HepG2 (cell line): ENCODE data around the gene ADCYAP1R1. TPM values are rescaled to one million over a fixed set of nuclear protein-coding genes. Genes with fewer than 3 reads are reported as not detected.

Experiments
- ATAC-seq: fragments of 200-7000 bp; cut with Tn5 transposase; 3 replicates; pipeline ENCODE4 v1.9.1; 2020; ENCODE audit warnings: mild to moderate bottlenecking, moderate library complexity
- BruUV-seq: library from RNA; stranded (reverse); fragments of 400-500 nt; replicated peaks from 2 replicates; lab custom pipeline; 2021; lab: Mats Ljungman, UMichigan
- CTCF ChIA-PET: fragments of 300-600 bp; formaldehyde crosslinking; extraction: SDS; loops from one replicate; lab custom pipeline; 2021; ENCODE audit warnings: low total read pairs, inconsistent platforms, low intra/inter-chr PET ratio; lab: Yijun Ruan, JAX
- POLR2A ChIA-PET: fragments of 350-600 bp; sonication (Branson Sonifier 250); formaldehyde crosslinking; loops from one replicate; lab custom pipeline; 2020; ENCODE audit warnings: antibody characterized with exemption, inconsistent platforms; lab: Yijun Ruan, JAX
- DNase-seq: peaks from one replicate; pipeline ENCODE4 v3.0.0-alpha.2; 2015; ENCODE audit warnings: low spot score
- FAIRE-seq: peaks from 3 replicates; lab custom pipeline; 2011; peaks lifted over from hg19 to GRCh38; lab: Jason Lieb, UNC
- H2AFZ ChIP-seq: one replicate; pipeline ENCODE4 v1.6.1; 2011; ENCODE audit warnings: low read length, inconsistent platforms
- H3K27ac ChIP-seq: fragments of 300-600 bp; 3 replicates; pipeline ENCODE4 v1.8.0; 2011; ENCODE audit warnings: mixed run types, mild to moderate bottlenecking, mixed read lengths, low read length, inconsistent platforms; ENCODE audit not compliant: insufficient read depth; ENCODE audit errors: extremely low read length
- H3K27me3 ChIP-seq, 2 experiments: fragments of 200-600 bp in 1 of 2; 2 replicates in 1 of 2; 3 replicates in 1 of 2; pipeline versions ENCODE4 v1.6.0 to v1.8.0; 2011; ENCODE audit warnings: low read length in 2 of 2, mild to moderate bottlenecking in 2 of 2, moderate library complexity in 2 of 2, inconsistent platforms in 1 of 2; ENCODE audit not compliant: insufficient read depth in 2 of 2, control insufficient read depth in 1 of 2
- H3K36me3 ChIP-seq, 2 experiments: fragments of 200-600 bp in 1 of 2; replicated peaks in 1 of 2; 2 replicates in 1 of 2; 3 replicates in 1 of 2; pipeline versions ENCODE4 v1.5.1 to v1.8.0; 2011; ENCODE audit warnings: low read length in 2 of 2, inconsistent platforms in 1 of 2; ENCODE audit not compliant: insufficient read depth in 2 of 2, control insufficient read depth in 1 of 2
- H3K4me1 ChIP-seq: 2 replicates; pipeline ENCODE4 v1.5.1; 2012; ENCODE audit warnings: low read length, inconsistent platforms; ENCODE audit not compliant: insufficient read depth
- H3K4me2 ChIP-seq: 2 replicates; pipeline ENCODE4 v1.6.0; 2011; ENCODE audit warnings: low read depth, low read length, inconsistent platforms
- H3K4me3 ChIP-seq, 3 experiments: fragments of 200-600 bp in 1 of 3; sonication (generic), shearing (Covaris generic) in 1 of 3; replicated peaks in 1 of 3; 2 replicates each; pipeline ENCODE4 v1.5.1; 2011 to 2016; ENCODE audit warnings: low read length in 3 of 3, inconsistent platforms in 2 of 3, low read depth in 2 of 3, mild to moderate bottlenecking in 2 of 3, control low read depth in 1 of 3, mixed read lengths in 1 of 3; ENCODE audit not compliant: insufficient read depth in 1 of 3
- H3K79me2 ChIP-seq: one replicate; pipeline ENCODE4 v1.6.1; 2011; ENCODE audit warnings: low read length, inconsistent platforms; ENCODE audit not compliant: insufficient read depth
- H3K9ac ChIP-seq: 2 replicates; pipeline ENCODE4 v1.6.0; 2011; ENCODE audit warnings: mild to moderate bottlenecking, low read depth, low read length, inconsistent platforms; ENCODE audit not compliant: insufficient read depth
- H3K9me3 ChIP-seq: 2 replicates; pipeline ENCODE4 v1.5.1; 2012; ENCODE audit warnings: mild to moderate bottlenecking, low read length
- H4K20me1 ChIP-seq: 2 replicates; pipeline ENCODE4 v1.6.0; 2011; ENCODE audit warnings: inconsistent platforms, mild to moderate bottlenecking, low read length, moderate library complexity; ENCODE audit not compliant: insufficient read depth
- KLF15 ChIP-seq: sonication (generic); formaldehyde crosslinking; IDR thresholded peaks from 2 replicates; pipeline ENCODE4 v1.8.1; 2023; ENCODE audit warnings: borderline replicate concordance, mild to moderate bottlenecking, inconsistent platforms, missing genetic modification reagents, mixed read lengths
- SIX1 ChIP-seq: sonication (generic); formaldehyde crosslinking; IDR thresholded peaks from 2 replicates; pipeline ENCODE4 v1.4.0; 2020; ENCODE audit warnings: missing genetic modification reagents, borderline replicate concordance
- ZNF878 ChIP-seq: sonication (generic); formaldehyde crosslinking; IDR thresholded peaks from 2 replicates; pipeline ENCODE4 v1.8.1; 2023; ENCODE audit warnings: mild to moderate bottlenecking, missing genetic modification reagents, moderate library complexity
- WGBS: methylation state at CpG from one replicate; pipeline ENCODE4 v1.1.6; 2017; ENCODE audit warnings: low lambda C conversion rate; 5-methylcytosine and 5-hydroxymethylcytosine counted together
- in situ Hi-C: cut with HindIII; loops from 2 replicates; pipeline ENCODE4 v1.10.0; 2017; ENCODE audit warnings: low pct_unique_long_range_greater_than_20kb; ENCODE audit not compliant: extremely low pct_ligation_motif_present
- intact Hi-C: fragments of 100-400 bp; cut with micrococcal nuclease; formaldehyde crosslinking; loops from one replicate; pipeline ENCODE4 v1.10.0; 2022; ENCODE audit not compliant: unreplicated experiment
- polyA plus RNA-seq, 8 experiments: library from polyadenylated mRNA; depleted of rRNA in 3 of 8; stranded (reverse) in 7 of 8; unstranded in 1 of 8; fragments of >200 nt; fragmentation: Illumina TruSeq in 4 of 8; extraction: Trizol in 4 of 8; gene quantifications; 2 replicates each; pipeline versions ENCODE4 v1.2.1 to v1.2.3, GENCODE V29; 2011 to 2016; ENCODE audit warnings: low read depth in 4 of 8, missing spikeins in 1 of 8, mixed read lengths in 1 of 8; ENCODE audit not compliant: insufficient read depth in 1 of 8
- total RNA-seq, 5 experiments: library from RNA; depleted of rRNA; stranded (reverse); fragments of >200 nt; fragmentation: Illumina TruSeq; extraction: Trizol; gene quantifications; 2 replicates each; pipeline ENCODE4 v1.2.3, GENCODE V29; 2016; ENCODE audit warnings: low read depth in 1 of 5
- TF ChIP-seq, protein P1 (sequence below): IDR thresholded peaks from 2 replicates; pipeline ENCODE4 v1.6.1; 2012; ENCODE audit warnings: low read depth, low read length, improper control_type of control experiment
- TF ChIP-seq, protein P2 (sequence below): sonication (generic); formaldehyde crosslinking; IDR thresholded peaks from 2 replicates; pipeline ENCODE4 v1.9.0; 2021; ENCODE audit warnings: missing genetic modification reagents, mild to moderate bottlenecking, borderline replicate concordance
- TF ChIP-seq, protein P3 (sequence below): fragments of 450-650 bp; IDR thresholded peaks from 2 replicates; pipeline ENCODE4 v1.6.1; 2017; ENCODE audit warnings: mild to moderate bottlenecking
- TF ChIP-seq, protein P4 (sequence below): sonication (generic); formaldehyde crosslinking; IDR thresholded peaks from 2 replicates; pipeline ENCODE4 v1.4.0; 2020; ENCODE audit warnings: missing genetic modification reagents
- TF ChIP-seq, protein P5 (sequence below): sonication (generic); formaldehyde crosslinking; IDR thresholded peaks from 2 replicates; pipeline ENCODE4 v1.8.0; 2022; ENCODE audit warnings: mild to moderate bottlenecking, missing genetic modification reagents, moderate library complexity

ADCYAP1R1 gene
- total and polyA plus RNA-seq, 2 of the 13 experiments (the other 11 are each of a cell fraction or from before 2014, with no cell fraction given): not detected

DNA sequence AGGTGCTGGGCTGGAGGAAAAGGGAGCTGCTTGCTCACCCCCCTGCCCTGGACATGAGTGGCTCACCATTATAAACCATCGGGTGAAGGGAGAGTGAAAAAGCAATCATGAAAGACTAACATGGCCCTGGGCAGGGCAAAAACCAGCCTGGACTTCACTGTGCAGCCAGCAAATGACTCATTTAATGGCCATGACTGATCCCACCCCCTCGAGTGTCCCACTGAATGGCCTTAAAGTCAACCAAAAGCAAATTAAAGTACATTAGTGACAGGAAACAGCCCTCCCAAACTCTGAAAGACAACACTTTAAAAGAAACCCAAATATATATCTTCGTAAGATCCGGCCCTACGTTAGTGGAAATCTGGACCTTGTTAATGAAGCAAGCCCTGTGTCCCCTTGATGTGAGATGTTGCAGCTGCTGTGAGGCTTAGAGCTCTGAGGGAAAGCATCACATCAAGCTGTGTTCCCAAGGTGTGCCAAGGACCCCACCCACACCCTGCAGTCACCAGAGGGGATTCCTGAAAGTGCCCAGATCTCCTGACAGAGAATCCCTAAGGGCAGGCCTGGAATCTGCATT lies 31.2 kb downstream of the ADCYAP1R1 start:
- Histone ChIP-seq H3K4me1 (no peaks in the 10 kb centered on the region), H3K79me2 (no peaks in the 10 kb centered on the region), H3K4me3 (no peak overlapping the region), H2AFZ (no peak overlapping the region), H3K9me3 (no peaks in the 10 kb centered on the region), H3K27ac (no peak overlapping the region), H3K36me3 (no peaks in the 10 kb centered on the region), H4K20me1 (no peaks in the 10 kb centered on the region), H3K4me2 (no peak overlapping the region), H3K27me3 (peaks cover 3 to 23% of the 10 kb centered on the region in 2 experiments; a peak in 3 of 5 replicates), H3K9ac (no peak overlapping the region)
- TF ChIP-seq, protein P1, sequence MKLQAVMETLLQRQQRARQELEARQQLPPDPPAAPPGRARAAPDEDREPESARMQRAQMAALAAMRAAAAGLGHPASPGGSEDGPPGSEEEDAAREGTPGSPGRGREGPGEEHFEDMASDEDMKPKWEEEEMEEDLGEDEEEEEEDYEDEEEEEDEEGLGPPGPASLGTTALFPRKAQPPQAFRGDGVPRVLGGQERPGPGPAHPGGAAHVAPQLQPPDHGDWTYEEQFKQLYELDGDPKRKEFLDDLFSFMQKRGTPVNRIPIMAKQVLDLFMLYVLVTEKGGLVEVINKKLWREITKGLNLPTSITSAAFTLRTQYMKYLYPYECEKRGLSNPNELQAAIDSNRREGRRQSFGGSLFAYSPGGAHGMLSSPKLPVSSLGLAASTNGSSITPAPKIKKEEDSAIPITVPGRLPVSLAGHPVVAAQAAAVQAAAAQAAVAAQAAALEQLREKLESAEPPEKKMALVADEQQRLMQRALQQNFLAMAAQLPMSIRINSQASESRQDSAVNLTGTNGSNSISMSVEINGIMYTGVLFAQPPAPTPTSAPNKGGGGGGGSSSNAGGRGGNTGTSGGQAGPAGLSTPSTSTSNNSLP: no peak
- TF ChIP-seq KLF15: no peak
- no peak for TF ChIP-seq SIX1 (CRISPR knock-in tag)
- TF ChIP-seq, protein P2, sequence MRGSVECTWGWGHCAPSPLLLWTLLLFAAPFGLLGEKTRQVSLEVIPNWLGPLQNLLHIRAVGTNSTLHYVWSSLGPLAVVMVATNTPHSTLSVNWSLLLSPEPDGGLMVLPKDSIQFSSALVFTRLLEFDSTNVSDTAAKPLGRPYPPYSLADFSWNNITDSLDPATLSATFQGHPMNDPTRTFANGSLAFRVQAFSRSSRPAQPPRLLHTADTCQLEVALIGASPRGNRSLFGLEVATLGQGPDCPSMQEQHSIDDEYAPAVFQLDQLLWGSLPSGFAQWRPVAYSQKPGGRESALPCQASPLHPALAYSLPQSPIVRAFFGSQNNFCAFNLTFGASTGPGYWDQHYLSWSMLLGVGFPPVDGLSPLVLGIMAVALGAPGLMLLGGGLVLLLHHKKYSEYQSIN (CRISPR knock-in tag): no peak
- CTCF ChIA-PET: no interaction called here
- DNase-seq (no peak), ATAC-seq (no peak), FAIRE-seq (no peak)
- intact Hi-C loops (no loop called here), in situ Hi-C loops (no loop called here)
- POLR2A ChIA-PET: no interaction called here
- WGBS: 40% methylated on average over 5 of the region's 5 CpGs
- no TSS peak for BruUV-seq

DNA sequence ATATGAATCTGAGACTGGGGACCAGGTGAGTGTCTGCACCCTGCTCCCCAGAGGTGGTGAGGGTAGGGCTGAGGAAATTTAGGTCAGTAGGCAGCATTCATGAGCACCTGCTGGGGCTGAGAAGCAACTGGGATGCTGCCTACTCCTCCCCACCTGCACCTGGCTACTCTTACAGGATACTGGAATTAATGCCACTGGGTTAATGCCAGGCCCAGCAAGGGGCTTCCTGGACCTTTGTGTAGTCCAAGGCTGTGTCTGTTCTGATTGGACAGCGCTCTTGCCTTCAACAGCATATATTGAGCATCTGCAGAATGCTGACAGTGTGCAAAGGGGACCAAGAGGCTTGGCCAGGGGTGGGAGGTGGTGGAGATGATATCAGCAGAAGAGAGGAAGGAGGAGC lies 32.1 kb downstream of the ADCYAP1R1 start:
- Histone ChIP-seq H2AFZ (no peak overlapping the region), H4K20me1 (no peaks in the 10 kb centered on the region), H3K27me3 (peaks cover 3 to 17% of the 10 kb centered on the region in 2 experiments; a peak in 3 of 5 replicates), H3K27ac (no peak overlapping the region), H3K9me3 (no peaks in the 10 kb centered on the region), H3K79me2 (no peaks in the 10 kb centered on the region), H3K9ac (no peak overlapping the region), H3K4me2 (no peak overlapping the region), H3K4me1 (no peaks in the 10 kb centered on the region), H3K4me3 (no peak overlapping the region), H3K36me3 (no peaks in the 10 kb centered on the region)
- ChIA-PET POLR2A (no interaction called here), CTCF (no interaction called here)
- DNase-seq: no peak
- FAIRE-seq: no peak
- in situ Hi-C loops (no loop called here), intact Hi-C loops (no loop called here)
- no peak for ATAC-seq
- 0% methylated on average over 1 of the region's 1 CpG for WGBS
- no TSS peak for BruUV-seq
- TF ChIP-seq, protein P3, sequence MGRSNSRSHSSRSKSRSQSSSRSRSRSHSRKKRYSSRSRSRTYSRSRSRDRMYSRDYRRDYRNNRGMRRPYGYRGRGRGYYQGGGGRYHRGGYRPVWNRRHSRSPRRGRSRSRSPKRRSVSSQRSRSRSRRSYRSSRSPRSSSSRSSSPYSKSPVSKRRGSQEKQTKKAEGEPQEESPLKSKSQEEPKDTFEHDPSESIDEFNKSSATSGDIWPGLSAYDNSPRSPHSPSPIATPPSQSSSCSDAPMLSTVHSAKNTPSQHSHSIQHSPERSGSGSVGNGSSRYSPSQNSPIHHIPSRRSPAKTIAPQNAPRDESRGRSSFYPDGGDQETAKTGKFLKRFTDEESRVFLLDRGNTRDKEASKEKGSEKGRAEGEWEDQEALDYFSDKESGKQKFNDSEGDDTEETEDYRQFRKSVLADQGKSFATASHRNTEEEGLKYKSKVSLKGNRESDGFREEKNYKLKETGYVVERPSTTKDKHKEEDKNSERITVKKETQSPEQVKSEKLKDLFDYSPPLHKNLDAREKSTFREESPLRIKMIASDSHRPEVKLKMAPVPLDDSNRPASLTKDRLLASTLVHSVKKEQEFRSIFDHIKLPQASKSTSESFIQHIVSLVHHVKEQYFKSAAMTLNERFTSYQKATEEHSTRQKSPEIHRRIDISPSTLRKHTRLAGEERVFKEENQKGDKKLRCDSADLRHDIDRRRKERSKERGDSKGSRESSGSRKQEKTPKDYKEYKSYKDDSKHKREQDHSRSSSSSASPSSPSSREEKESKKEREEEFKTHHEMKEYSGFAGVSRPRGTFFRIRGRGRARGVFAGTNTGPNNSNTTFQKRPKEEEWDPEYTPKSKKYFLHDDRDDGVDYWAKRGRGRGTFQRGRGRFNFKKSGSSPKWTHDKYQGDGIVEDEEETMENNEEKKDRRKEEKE: no peak
- TF ChIP-seq, protein P4, sequence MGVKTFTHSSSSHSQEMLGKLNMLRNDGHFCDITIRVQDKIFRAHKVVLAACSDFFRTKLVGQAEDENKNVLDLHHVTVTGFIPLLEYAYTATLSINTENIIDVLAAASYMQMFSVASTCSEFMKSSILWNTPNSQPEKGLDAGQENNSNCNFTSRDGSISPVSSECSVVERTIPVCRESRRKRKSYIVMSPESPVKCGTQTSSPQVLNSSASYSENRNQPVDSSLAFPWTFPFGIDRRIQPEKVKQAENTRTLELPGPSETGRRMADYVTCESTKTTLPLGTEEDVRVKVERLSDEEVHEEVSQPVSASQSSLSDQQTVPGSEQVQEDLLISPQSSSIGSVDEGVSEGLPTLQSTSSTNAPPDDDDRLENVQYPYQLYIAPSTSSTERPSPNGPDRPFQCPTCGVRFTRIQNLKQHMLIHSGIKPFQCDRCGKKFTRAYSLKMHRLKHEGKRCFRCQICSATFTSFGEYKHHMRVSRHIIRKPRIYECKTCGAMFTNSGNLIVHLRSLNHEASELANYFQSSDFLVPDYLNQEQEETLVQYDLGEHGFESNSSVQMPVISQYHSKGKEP (CRISPR knock-in tag): no peak
- no peak for TF ChIP-seq ZNF878 (CRISPR knock-in tag)
- TF ChIP-seq, protein P5, sequence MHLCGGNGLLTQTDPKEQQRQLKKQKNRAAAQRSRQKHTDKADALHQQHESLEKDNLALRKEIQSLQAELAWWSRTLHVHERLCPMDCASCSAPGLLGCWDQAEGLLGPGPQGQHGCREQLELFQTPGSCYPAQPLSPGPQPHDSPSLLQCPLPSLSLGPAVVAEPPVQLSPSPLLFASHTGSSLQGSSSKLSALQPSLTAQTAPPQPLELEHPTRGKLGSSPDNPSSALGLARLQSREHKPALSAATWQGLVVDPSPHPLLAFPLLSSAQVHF (CRISPR knock-in tag): no peak
